Panc1 (cell line): ENCODE measurements around the gene OGFRL1.

Experiments
- POLR2AphosphoS5 ChIP-seq: IDR thresholded peaks from 2 replicates; pipeline ENCODE4 v1.6.1; 2012; ENCODE audit warnings: mild to moderate bottlenecking, low read depth, low read length, moderate library complexity
- SIN3A ChIP-seq: IDR thresholded peaks from 2 replicates; pipeline ENCODE4 v1.6.1; 2012; ENCODE audit warnings: low read depth, mild to moderate bottlenecking, low read length, moderate library complexity, borderline replicate concordance; ENCODE audit not compliant: insufficient read depth
- TF ChIP-seq, protein P1 (sequence below): fragments of 450-650 bp; IDR thresholded peaks from 2 replicates; pipeline ENCODE4 v1.5.1; 2017; ENCODE audit warnings: mild to moderate bottlenecking
- TF ChIP-seq, protein P2 (sequence below), 2 experiments: IDR thresholded peaks; 2 replicates each; pipeline ENCODE4 v1.6.1; 2011 to 2012; ENCODE audit warnings: low read depth in 2 of 2, control low read depth in 1 of 2, low read length in 1 of 2, mild to moderate bottlenecking in 1 of 2, moderate library complexity in 1 of 2; ENCODE audit not compliant: insufficient read depth in 1 of 2

DNA sequence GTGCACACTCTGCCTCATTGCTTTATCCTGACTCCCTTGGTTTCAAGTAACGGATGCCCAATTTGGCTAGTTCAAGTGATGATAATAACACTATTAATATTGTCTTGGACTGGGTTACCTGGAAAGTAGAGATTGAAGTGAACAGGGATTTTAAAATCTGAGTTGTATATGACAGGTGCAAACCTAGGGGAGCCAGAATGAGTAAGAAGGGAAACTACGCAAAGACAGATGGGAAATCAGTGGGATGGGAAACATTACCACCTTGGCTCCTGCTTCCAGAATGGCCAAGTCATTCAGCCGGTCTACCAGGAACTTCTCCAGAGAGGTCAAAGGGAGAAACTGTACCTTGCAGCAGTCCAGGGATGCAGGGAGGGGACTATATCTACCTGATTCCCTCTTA, 41.9 kb downstream of the OGFRL1 start:
- TF ChIP-seq, protein P1, sequence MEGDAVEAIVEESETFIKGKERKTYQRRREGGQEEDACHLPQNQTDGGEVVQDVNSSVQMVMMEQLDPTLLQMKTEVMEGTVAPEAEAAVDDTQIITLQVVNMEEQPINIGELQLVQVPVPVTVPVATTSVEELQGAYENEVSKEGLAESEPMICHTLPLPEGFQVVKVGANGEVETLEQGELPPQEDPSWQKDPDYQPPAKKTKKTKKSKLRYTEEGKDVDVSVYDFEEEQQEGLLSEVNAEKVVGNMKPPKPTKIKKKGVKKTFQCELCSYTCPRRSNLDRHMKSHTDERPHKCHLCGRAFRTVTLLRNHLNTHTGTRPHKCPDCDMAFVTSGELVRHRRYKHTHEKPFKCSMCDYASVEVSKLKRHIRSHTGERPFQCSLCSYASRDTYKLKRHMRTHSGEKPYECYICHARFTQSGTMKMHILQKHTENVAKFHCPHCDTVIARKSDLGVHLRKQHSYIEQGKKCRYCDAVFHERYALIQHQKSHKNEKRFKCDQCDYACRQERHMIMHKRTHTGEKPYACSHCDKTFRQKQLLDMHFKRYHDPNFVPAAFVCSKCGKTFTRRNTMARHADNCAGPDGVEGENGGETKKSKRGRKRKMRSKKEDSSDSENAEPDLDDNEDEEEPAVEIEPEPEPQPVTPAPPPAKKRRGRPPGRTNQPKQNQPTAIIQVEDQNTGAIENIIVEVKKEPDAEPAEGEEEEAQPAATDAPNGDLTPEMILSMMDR, result no peak
- TF ChIP-seq POLR2AphosphoS5 (no peak), SIN3A (no peak)
- TF ChIP-seq, protein P2, sequence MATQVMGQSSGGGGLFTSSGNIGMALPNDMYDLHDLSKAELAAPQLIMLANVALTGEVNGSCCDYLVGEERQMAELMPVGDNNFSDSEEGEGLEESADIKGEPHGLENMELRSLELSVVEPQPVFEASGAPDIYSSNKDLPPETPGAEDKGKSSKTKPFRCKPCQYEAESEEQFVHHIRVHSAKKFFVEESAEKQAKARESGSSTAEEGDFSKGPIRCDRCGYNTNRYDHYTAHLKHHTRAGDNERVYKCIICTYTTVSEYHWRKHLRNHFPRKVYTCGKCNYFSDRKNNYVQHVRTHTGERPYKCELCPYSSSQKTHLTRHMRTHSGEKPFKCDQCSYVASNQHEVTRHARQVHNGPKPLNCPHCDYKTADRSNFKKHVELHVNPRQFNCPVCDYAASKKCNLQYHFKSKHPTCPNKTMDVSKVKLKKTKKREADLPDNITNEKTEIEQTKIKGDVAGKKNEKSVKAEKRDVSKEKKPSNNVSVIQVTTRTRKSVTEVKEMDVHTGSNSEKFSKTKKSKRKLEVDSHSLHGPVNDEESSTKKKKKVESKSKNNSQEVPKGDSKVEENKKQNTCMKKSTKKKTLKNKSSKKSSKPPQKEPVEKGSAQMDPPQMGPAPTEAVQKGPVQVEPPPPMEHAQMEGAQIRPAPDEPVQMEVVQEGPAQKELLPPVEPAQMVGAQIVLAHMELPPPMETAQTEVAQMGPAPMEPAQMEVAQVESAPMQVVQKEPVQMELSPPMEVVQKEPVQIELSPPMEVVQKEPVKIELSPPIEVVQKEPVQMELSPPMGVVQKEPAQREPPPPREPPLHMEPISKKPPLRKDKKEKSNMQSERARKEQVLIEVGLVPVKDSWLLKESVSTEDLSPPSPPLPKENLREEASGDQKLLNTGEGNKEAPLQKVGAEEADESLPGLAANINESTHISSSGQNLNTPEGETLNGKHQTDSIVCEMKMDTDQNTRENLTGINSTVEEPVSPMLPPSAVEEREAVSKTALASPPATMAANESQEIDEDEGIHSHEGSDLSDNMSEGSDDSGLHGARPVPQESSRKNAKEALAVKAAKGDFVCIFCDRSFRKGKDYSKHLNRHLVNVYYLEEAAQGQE (IDR thresholded peaks at IDR 0.05; ENCODE audit: insufficient read depth in 1 of 2, low read depth in 2 of 2, low read length in 1 of 2), result no peak
